Adipocyte (in vitro differentiated cells): Measurements from ENCODE around the gene NFASC.

Experiments used
- DNase-seq: peaks from one replicate; pipeline ENCODE4 v3.0.0-alpha.2; 2015; ENCODE audit warnings: low read depth
- H3K27me3 ChIP-seq: replicated peaks from 2 replicates; pipeline ENCODE4 v1.7.0; 2013; ENCODE audit warnings: mild to moderate bottlenecking, low read length, moderate library complexity; ENCODE audit not compliant: control insufficient read depth, insufficient read depth
- H3K36me3 ChIP-seq: 2 replicates; pipeline ENCODE4 v1.7.0; 2013; ENCODE audit warnings: low read length, mild to moderate bottlenecking, moderate library complexity; ENCODE audit not compliant: control insufficient read depth, insufficient read depth, severe bottlenecking
- H3K4me1 ChIP-seq: 2 replicates; pipeline ENCODE4 v1.7.0; 2013; ENCODE audit warnings: mild to moderate bottlenecking, low read length, moderate library complexity; ENCODE audit not compliant: control insufficient read depth, insufficient read depth
- H3K4me3 ChIP-seq: 2 replicates; pipeline ENCODE4 v1.7.0; 2013; ENCODE audit warnings: mild to moderate bottlenecking, low read length, moderate library complexity
- H3K9ac ChIP-seq: 2 replicates; pipeline ENCODE4 v1.7.0; 2013; ENCODE audit warnings: mild to moderate bottlenecking, low read length, moderate library complexity
- H3K9me3 ChIP-seq: 2 replicates; pipeline ENCODE4 v1.7.0; 2013; ENCODE audit warnings: mild to moderate bottlenecking, low read length, moderate library complexity; ENCODE audit not compliant: control insufficient read depth

Gene NFASC

GRCh38 chr1:204917802-204918201, 47.1 kb downstream of the NFASC start:
- no peak for DNase-seq
- Histone ChIP-seq H3K9me3 (peaks cover 5% of the 10 kb centered on the region), H3K9ac (no peak overlapping the region), H3K4me3 (no peak overlapping the region), H3K36me3 (peaks cover 6% of the 10 kb centered on the region), H3K4me1 (peaks cover 12% of the 10 kb centered on the region), H3K27me3 (no peaks in the 10 kb centered on the region)

GRCh38 chr1:204920511-204920910, 49.8 kb downstream of the NFASC start:
- Histone ChIP-seq H3K4me1 (peaks cover 19% of the 10 kb centered on the region), H3K4me3 (no peak overlapping the region), H3K9me3 (peaks cover 5% of the 10 kb centered on the region), H3K36me3 (peaks cover 6% of the 10 kb centered on the region), H3K9ac (no peak overlapping the region), H3K27me3 (no peaks in the 10 kb centered on the region)
- DNase-seq, result no peak

- Histone ChIP-seq H3K4me1 (peaks cover 16% of the 10 kb centered on the region), H3K4me3 (no peak overlapping the region), H3K27me3 (no peaks in the 10 kb centered on the region), H3K36me3 (peaks cover 6% of the 10 kb centered on the region), H3K9me3 (peaks cover 5% of the 10 kb centered on the region), H3K9ac (no peak overlapping the region)
- no peak for DNase-seq
These were observed 50.3 kb downstream of the NFASC start for GRCh38 chr1:204920967-204921366.

GRCh38 chr1:204921855-204922516, 51.3 kb downstream of the NFASC start:
- H3K9ac ChIP-seq, result no peak overlapping the region
- no peaks in the 10 kb centered on the region for H3K27me3 ChIP-seq
- no peak overlapping the region for H3K4me3 ChIP-seq
- peaks cover 15% of the 10 kb centered on the region for H3K4me1 ChIP-seq
- peaks cover 5% of the 10 kb centered on the region for H3K9me3 ChIP-seq
- H3K36me3 ChIP-seq, result peaks cover 6% of the 10 kb centered on the region
- DNase-seq, result no peak

GRCh38 chr1:204923201-204923600, 52.5 kb downstream of the NFASC start:
- Histone ChIP-seq H3K9me3 (no peaks in the 10 kb centered on the region), H3K36me3 (peaks cover 6% of the 10 kb centered on the region), H3K4me3 (no peak overlapping the region), H3K27me3 (no peaks in the 10 kb centered on the region), H3K9ac (no peak overlapping the region), H3K4me1 (peaks cover 16% of the 10 kb centered on the region)
- no peak for DNase-seq

GRCh38 chr1:204923626-204924012, 53.0 kb downstream of the NFASC start:
- no peak for DNase-seq
- Histone ChIP-seq H3K4me1 (peaks cover 19% of the 10 kb centered on the region), H3K9ac (no peak overlapping the region), H3K4me3 (no peak overlapping the region), H3K27me3 (no peaks in the 10 kb centered on the region), H3K9me3 (no peaks in the 10 kb centered on the region), H3K36me3 (peaks cover 6% of the 10 kb centered on the region)

GRCh38 chr1:204924013-204924759, 53.5 kb downstream of the NFASC start:
- DNase-seq, result no peak
- no peaks in the 10 kb centered on the region for H3K9me3 ChIP-seq

DNA sequence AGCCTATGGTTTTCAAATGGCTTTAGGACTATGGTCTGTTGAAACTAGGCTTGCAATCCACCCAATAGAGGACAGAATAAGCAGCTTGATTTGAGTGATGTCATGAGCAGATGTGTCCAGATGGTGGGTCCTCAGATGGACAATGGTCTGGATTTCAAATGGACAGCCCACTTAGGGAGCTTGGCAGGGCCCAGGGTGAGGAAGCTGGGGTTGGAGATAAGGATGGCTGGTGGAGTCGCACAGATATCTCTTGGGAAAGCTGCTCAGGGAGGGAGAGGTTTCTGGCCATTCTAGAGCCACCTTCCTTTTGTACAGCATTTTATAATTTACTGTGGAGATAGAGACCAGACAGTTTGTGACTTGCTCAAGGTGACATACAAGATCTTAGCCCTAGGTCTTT, 55.0 kb downstream of the NFASC start:
- no peaks in the 10 kb centered on the region for H3K27me3 ChIP-seq
- DNase-seq, result no peak
- no peak overlapping the region for H3K9ac ChIP-seq
- H3K9me3 ChIP-seq, result no peaks in the 10 kb centered on the region
- peaks cover 6% of the 10 kb centered on the region for H3K36me3 ChIP-seq
- peaks cover 16% of the 10 kb centered on the region for H3K4me1 ChIP-seq
- no peak overlapping the region for H3K4me3 ChIP-seq

More at GRCh38 chr1:204924013-204924759, 53.5 kb downstream of the NFASC start:
- Histone ChIP-seq H3K4me3 (no peak overlapping the region), H3K27me3 (no peaks in the 10 kb centered on the region), H3K4me1 (peaks cover 19% of the 10 kb centered on the region), H3K9ac (no peak overlapping the region), H3K36me3 (peaks cover 6% of the 10 kb centered on the region)

- Histone ChIP-seq H3K9ac (no peak overlapping the region), H3K4me1 (peaks cover 10% of the 10 kb centered on the region), H3K36me3 (no peaks in the 10 kb centered on the region), H3K4me3 (no peak overlapping the region), H3K27me3 (no peaks in the 10 kb centered on the region), H3K9me3 (no peaks in the 10 kb centered on the region)
- DNase-seq, result no peak
These were observed 57.3 kb downstream of the NFASC start for GRCh38 chr1:204927673-204928641.

- Histone ChIP-seq H3K27me3 (no peaks in the 10 kb centered on the region), H3K4me1 (peaks cover 10% of the 10 kb centered on the region), H3K9ac (no peak overlapping the region), H3K4me3 (no peak overlapping the region), H3K9me3 (no peaks in the 10 kb centered on the region), H3K36me3 (no peaks in the 10 kb centered on the region)
- DNase-seq, result no peak
These were observed 58.2 kb downstream of the NFASC start for GRCh38 chr1:204928671-204929486.
